A673 (cell line): ENCODE measurements around the gene GRK4. TPM values are rescaled to one million over a fixed set of nuclear protein-coding genes. Genes with fewer than 3 reads are reported as not detected.
"Not testable (repeated sequence)": the region's sequence is repeated elsewhere in the genome, so short reads cannot be mapped to it uniquely, and the experiment has no call there.

Experiments used
- BruUV-seq: library from RNA; stranded (reverse); fragments of 400-500 nt; replicated peaks from 2 replicates; lab custom pipeline; 2021; lab: Mats Ljungman, UMichigan
- CTCF ChIA-PET: fragments of 300-600 bp; sonication (Branson Sonifier 250); formaldehyde crosslinking; loops from one replicate; lab custom pipeline; 2022; ENCODE audit warnings: antibody characterized with exemption; lab: Charles Lee
- POLR2A ChIA-PET: fragments of 300-600 bp; sonication (Branson Sonifier 250); formaldehyde crosslinking; loops from one replicate; lab custom pipeline; 2022; ENCODE audit warnings: antibody characterized with exemption; ENCODE audit not compliant: low non-redundant PET; lab: Charles Lee
- DNase-seq: peaks from one replicate; pipeline ENCODE4 v3.0.0-alpha.2; 2015; ENCODE audit warnings: low spot score
- H3K27ac ChIP-seq: fragments of 200-600 bp; sonication (generic); 2 replicates; pipeline ENCODE4 v1.5.1; 2016; ENCODE audit warnings: mixed run types, low read depth, mild to moderate bottlenecking, mixed read lengths, antibody characterized with exemption, low read length; ENCODE audit not compliant: poor library complexity, severe bottlenecking
- H3K27me3 ChIP-seq: fragments of 200-600 bp; sonication (generic); replicated peaks from 2 replicates; pipeline ENCODE4 v1.6.1; 2017; ENCODE audit warnings: mixed run types, low read depth, mild to moderate bottlenecking, mixed read lengths, antibody characterized with exemption, low read length; ENCODE audit not compliant: insufficient read depth, poor library complexity
- H3K36me3 ChIP-seq: fragments of 200-600 bp; sonication (generic); 2 replicates; pipeline ENCODE4 v1.6.1; 2016; ENCODE audit warnings: mixed run types, mild to moderate bottlenecking, mixed read lengths, antibody characterized with exemption, low read length; ENCODE audit not compliant: insufficient read depth, poor library complexity, severe bottlenecking
- H3K4me1 ChIP-seq: fragments of 200-600 bp; sonication (generic); 2 replicates; pipeline ENCODE4 v1.6.1; 2017; ENCODE audit warnings: mixed run types, mild to moderate bottlenecking, mixed read lengths, antibody characterized with exemption, low read length; ENCODE audit not compliant: insufficient read depth, poor library complexity, severe bottlenecking
- H3K4me3 ChIP-seq: fragments of 200-600 bp; sonication (generic); 2 replicates; pipeline ENCODE4 v1.5.1; 2016; ENCODE audit warnings: low read depth, mixed run types, mild to moderate bottlenecking, mixed read lengths, low read length; ENCODE audit not compliant: poor library complexity, severe bottlenecking
- H3K9me3 ChIP-seq: fragments of 200-600 bp; sonication (generic); 2 replicates; pipeline ENCODE4 v1.6.1; 2016; ENCODE audit warnings: mixed run types, low read depth, mild to moderate bottlenecking, mixed read lengths, antibody characterized with exemption, low read length; ENCODE audit not compliant: poor library complexity, severe bottlenecking
- CTCF ChIP-seq: fragments of 300-800, 200-600 bp; sonication (generic); conservative IDR thresholded peaks from 2 replicates; pipeline ENCODE4 v1.5.1; 2017; ENCODE audit warnings: low read depth, mild to moderate bottlenecking, antibody characterized with exemption, low read length, moderate library complexity, mixed read lengths
- EZH2 ChIP-seq: fragments of 200-600 bp; sonication (generic); IDR thresholded peaks from 2 replicates; pipeline ENCODE4 v1.6.1; 2017; ENCODE audit warnings: borderline replicate concordance, low read depth, mild to moderate bottlenecking, mixed read lengths, antibody characterized with exemption, low read length; ENCODE audit not compliant: poor library complexity, severe bottlenecking
- intact Hi-C: fragments of 100-400 bp; cut with micrococcal nuclease; formaldehyde crosslinking; loops from one replicate; pipeline ENCODE4 v1.10.0; 2022; ENCODE audit not compliant: unreplicated experiment
- total RNA-seq: library from RNA; stranded (reverse); gene quantifications from 2 replicates; pipeline ENCODE4 v1.2.3, GENCODE V29; 2021

GRK4 gene
- total RNA-seq, 1 experiment from 2014 or later, result 5.9 TPM

- H3K36me3 ChIP-seq, result peaks cover 71% of the 10 kb centered on the region
- intact Hi-C loops, result no loop called here
- no peak overlapping the region for H3K27ac ChIP-seq
- ChIA-PET CTCF (no interaction called here), POLR2A (no interaction called here)
- H3K4me3 ChIP-seq, result no peak overlapping the region
- no peaks in the 10 kb centered on the region for H3K4me1 ChIP-seq
- no peak for DNase-seq
- no peaks in the 10 kb centered on the region for H3K27me3 ChIP-seq
- TF ChIP-seq CTCF (no peak), EZH2 (no peak)
- no peaks in the 10 kb centered on the region for H3K9me3 ChIP-seq
- BruUV-seq, result no TSS peak
Observed at GRCh38 chr4:2954358-2955185, 8.8 kb upstream of the GRK4 start.

- H3K36me3 ChIP-seq, result peaks cover 62% of the 10 kb centered on the region
- H3K27me3 ChIP-seq, intact Hi-C loops, H3K4me3 ChIP-seq, POLR2A ChIA-PET, H3K27ac ChIP-seq, BruUV-seq, H3K4me1 ChIP-seq, H3K9me3 ChIP-seq, DNase-seq: not testable (repeated sequence)
- peak; percentile 67 for TF ChIP-seq CTCF
- CTCF ChIA-PET, result interaction anchor here (0.6 kb wide), 1 partner anchor 176 kb away, joined by 6 read pairs; no protein-coding TSS in a partner anchor
Observed at GRCh38 chr4:2955186-2956044, 8.0 kb upstream of the GRK4 start.

GRCh38 chr4:2958446-2958845 is 4.9 kb upstream of the GRK4 start:
- Histone ChIP-seq H3K9me3 (no peaks in the 10 kb centered on the region), H3K4me3 (no peak overlapping the region), H3K27me3 (no peaks in the 10 kb centered on the region), H3K4me1 (no peaks in the 10 kb centered on the region), H3K27ac (no peak overlapping the region), H3K36me3 (peaks cover 32% of the 10 kb centered on the region)
- TF ChIP-seq CTCF, result no peak
- TF ChIP-seq EZH2, result no peak
- intact Hi-C loops, result no loop called here
- CTCF ChIA-PET, result no interaction called here
- DNase-seq, result no peak
- POLR2A ChIA-PET, result no interaction called here
- no TSS peak for BruUV-seq

- BruUV-seq, intact Hi-C loops, H3K27me3 ChIP-seq, CTCF ChIA-PET, H3K4me1 ChIP-seq, H3K9me3 ChIP-seq, H3K27ac ChIP-seq, DNase-seq, POLR2A ChIA-PET, H3K4me3 ChIP-seq: not testable (repeated sequence)
- H3K36me3 ChIP-seq, result peaks cover 22% of the 10 kb centered on the region
Observed at GRCh38 chr4:2960450-2960849, 2.9 kb upstream of the GRK4 start.
